Activated effector memory CD4-positive, alpha-beta T cell treated with Interleukin-2 at 50 U/mL for 16 hours (primary cell): ENCODE data around the gene GFAP.
"Not testable (repeated sequence)": the region's sequence is repeated elsewhere in the genome, so short reads cannot be mapped to it uniquely, and the experiment has no call there.

ENCODE experiments used
- DNase-seq: peaks from one replicate; pipeline ENCODE4 v3.0.0-alpha.2; 2020

GFAP gene

DNA sequence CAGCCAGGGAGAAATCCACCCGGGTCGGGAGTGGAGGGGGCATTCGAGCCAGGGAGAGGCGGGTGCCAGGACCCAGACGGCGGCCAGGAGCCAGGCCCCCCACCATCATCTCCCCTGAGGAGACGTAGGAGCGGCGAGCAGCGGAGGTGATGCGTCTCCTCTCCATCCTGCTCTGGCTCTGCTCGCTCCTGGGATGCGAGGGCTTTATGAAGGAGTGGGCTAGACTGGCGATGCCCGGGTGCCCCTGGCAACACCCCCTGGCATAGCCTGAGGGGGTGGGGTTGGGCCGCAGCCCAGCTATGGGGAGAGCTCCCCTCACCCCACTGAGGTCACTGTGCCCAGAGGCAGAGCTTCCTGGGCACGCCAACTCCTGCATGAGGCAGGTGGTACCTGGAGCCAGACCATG lies at the start of gene GFAP:
Gene GFAP (minus strand): TSS at position 180 of the 406 bp plus-strand sequence. CDS start 14 bp downstream, at position 166.
- no peak for DNase-seq

- no peak for DNase-seq
Observed at GRCh38 chr17:44961921-44962350, 46.6 kb upstream of the GFAP start.

DNA sequence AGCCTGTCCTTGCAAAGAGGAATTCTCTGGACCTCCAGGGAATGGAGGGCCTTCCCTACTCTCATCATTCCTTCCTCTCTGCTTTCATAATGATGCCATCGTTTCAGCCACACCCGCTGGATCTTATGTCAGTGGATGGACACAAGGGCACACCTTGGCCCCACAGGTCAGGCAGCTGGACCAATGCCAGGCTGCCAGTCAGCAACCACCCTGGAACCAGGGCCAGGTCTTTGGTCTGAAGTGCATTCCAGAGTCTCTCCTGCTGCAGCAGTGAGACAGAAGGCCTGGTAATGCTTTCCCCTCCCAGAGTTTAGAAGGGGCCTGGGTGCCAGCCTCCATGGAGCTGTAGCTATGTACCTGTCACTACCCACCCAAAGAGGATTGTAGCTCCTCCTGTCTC lies 45.4 kb upstream of the GFAP start:
- DNase-seq = no peak

- no peak for DNase-seq
Observed at GRCh38 chr17:44959821-44960531, 44.7 kb upstream of the GFAP start.

- DNase-seq = no peak
Observed at GRCh38 chr17:44956998-44957981, 42.0 kb upstream of the GFAP start.

DNA sequence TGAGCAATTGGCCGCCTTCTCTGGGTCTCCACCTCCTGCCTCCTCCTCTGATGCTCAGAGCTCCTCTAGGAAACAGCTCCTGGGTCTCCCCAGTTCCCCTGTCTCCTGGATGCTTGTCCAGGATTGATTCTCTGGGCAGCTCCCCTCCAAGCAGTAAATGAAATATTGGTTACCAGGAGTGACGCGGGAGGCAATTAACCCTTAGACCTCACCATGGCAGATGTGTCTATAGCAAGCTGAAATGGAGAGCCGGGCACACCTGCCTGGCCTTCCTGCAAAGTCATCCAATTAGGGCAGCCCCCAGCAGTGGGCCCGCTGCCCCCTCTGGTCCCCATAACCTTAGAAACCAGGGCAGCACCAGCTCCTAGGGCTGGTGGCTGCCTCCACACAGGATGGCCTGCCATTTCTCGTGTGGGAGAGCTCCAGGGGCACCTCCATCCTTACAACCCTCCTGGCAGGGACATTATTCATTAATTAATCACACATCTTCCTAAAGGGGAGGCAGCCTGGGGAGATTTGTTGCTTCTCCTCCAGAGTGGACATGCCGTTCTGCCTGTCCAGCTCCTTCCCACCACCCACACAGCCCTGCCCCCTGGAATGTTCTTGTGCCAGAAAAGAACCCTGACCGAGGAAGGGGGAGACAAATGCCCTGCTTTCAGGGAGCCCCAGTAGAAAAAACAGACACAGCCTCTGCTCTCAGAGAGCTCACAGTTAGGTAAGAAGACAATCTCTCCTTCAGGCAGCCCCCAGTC lies 40.5 kb upstream of the GFAP start:
- no peak for DNase-seq

DNA sequence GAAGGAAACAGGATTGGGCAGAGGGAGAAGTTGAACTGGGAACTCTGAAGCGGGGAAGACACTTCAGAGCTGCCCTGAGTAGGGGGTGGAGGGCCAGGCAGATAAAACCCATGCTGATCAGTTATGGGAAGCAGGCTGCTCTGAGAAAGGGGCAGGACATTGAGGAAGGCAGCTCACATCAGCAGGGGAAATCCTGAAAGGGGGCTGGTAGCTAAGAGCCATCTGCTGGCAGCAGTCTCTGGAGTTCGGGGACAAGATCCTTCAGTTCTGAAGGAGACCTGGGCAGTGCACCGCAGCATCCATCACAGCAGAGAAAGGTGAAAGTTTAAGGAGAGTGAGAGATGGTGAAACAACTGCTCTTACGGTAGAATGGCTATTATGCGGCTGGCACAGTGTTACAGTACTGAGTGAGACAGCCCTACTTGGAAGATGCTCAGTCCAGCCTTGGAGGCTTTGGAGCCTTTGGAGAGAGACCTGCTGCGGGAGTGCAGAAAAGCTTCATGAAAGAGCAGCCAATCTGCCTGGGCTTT lies 37.7 kb upstream of the GFAP start:
- DNase-seq = no peak

DNA sequence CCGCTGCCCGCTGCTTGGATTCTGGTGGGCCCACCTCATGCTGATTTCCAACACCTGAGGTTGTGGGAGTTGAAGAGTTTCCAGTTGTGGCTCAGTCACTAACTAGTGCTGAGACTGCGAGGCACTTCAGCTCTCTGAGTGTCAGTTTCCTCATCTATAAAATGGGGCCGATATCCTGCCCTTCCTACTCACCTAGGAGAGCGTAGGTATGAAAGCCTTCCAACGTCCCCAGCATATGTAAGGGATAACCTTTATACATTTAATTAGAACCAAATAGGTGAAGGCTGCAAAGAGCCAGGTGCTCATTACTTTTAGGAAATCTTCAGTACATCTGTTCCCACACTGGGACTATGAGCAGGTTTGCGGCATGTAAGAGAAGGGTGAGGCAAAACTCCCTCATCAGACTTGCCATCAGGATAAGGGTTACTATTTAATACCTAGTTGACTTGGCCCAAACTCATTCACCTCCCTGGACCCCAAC lies 33.1 kb upstream of the GFAP start:
- no peak for DNase-seq

- peak; percentile 81 for DNase-seq
Observed at GRCh38 chr17:44947461-44948314, 32.4 kb upstream of the GFAP start, which contains the start of gene KIF18B. Gene KIF18B, minus strand, starts transcription at chr17:44947773. Its CDS starts 11,429 bp downstream, at chr17:44936344.

DNA sequence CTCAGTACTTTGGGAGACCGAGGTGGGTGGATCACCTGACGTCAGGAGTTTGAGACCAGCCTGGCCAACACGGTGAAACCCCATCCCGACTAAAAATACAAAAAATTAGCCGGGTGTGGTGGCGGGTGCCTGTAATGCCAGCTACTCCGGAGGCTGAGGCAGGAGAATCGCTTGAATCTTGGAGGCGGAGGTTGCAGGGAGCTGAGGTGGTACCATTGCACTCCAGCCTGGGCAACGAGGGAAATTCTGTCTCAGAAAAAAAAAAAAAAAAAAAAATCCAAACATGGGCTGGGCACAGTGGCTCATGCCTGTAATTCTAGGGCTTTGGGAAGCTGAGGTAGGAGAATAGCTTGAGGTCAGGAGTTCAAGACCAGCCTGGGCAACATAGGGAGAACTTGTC lies 30.4 kb upstream of the GFAP start:
- DNase-seq = not testable (repeated sequence)

- DNase-seq = no peak
Observed at GRCh38 chr17:44942456-44942855, 27.2 kb upstream of the GFAP start.

DNA sequence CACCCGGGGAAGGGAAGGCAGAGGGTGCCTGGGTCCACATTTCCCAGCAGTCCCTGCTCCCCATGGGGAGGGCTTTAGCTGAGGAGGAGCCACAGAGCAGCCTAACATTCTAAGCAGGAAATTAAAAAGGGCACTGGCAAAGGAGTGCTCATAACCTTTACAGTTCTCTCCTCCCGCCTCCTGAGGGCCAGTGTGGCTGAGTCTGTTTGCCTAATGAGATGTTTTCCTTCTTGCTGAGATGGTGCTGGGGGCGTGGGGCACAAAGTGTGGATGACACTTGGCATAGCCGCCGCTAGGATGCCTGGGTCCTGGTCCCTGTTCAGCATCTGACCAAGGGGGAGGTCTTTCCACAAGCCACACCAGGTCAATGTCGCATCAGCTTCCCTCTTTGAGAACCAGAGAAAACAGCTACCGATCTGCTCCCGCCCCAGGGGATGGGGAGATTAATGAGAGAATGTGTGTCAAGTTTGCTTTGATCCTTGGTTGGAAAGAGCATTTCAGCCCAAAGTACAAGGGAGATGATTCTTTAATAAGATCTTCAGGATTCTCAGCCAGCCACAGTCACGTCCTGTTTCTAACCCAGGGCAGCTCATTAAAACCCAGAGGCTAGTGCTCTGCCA lies 26.5 kb upstream of the GFAP start:
- no peak for DNase-seq

GRCh38 chr17:44940768-44941167 lies 25.5 kb upstream of the GFAP start:
- no peak for DNase-seq

- no peak for DNase-seq
Observed at GRCh38 chr17:44940317-44940716, 25.0 kb upstream of the GFAP start.

GRCh38 chr17:44935116-44935515 lies 19.8 kb upstream of the GFAP start:
- DNase-seq = no peak

DNA sequence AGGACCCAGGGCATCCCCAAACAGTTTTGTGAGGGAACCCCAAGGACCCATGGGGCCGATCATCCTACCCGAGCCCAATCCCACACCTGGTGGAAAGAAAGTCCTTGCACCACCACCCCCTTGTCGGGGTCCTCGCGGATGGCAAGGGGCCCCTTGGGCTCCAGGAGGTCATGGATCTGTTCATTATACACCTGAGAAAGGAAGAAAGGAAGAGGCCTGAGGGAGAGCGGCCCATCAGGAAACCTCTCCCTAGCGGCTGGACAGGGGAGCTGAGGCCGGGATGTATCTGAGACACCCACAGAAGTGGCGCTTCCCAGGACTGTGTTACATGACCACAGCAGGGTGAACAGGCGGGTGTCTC lies 19.4 kb upstream of the GFAP start:
- DNase-seq = no peak

DNA sequence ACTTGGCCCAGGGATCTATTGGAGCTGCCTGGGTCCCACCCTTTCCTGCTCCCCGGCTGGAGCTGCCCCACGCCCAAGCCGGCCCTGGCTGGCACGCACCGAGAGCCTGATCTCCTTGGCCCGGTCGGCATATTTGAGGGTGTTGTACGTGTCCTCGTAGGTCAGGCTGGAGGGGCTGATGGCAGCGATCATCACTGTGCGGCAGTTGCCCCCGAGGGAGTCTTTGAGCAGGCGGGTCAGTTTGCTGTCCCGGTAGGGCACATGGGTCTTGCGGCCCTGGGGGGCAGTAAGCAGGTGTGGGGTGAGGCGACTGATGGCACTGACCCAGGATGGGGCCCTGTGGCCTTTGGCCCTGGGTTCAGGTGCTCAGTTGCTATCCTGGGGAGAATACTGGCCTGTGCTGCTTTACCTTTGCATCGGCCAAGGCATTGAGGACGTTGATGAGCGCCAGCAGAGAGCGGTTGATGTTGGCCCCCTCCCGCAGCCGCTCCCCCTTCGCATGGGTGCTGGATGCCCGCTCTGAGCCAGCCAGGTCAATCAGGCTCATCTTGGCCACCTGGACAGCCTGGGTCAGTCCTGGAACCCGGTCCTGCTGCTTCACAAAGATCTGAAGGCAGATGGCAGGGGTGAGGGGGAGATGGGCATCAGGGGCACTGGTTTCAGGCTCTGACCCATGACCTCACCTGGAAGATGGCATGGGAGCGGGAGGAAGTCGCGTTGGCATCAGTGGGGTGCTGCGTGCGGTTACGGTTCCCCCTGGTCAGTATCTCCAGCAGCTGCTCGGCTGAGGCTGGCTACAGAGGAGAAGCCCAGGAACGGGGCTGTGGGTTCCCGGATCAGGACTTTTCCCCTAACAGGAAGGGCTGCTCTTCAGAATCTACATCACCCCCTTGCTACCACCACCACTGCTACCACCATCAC lies 18.8 kb upstream of the GFAP start:
- DNase-seq = no peak

DNA sequence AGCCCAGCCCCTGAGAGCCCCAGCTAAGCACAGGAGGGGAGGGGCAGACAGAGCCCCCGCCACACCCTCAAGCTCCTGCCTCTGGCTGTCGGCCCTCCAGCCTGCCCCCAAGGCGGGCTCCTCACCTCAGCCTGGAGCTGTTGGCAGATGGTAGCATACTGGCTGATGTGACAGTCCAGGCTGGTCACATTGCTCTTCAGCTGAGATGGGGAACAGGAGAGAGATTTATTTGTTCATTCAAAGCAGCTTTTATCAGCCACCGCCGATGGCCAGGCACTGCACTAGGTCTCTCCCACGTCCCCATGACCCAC lies 17.4 kb upstream of the GFAP start:
- DNase-seq = no peak

DNA sequence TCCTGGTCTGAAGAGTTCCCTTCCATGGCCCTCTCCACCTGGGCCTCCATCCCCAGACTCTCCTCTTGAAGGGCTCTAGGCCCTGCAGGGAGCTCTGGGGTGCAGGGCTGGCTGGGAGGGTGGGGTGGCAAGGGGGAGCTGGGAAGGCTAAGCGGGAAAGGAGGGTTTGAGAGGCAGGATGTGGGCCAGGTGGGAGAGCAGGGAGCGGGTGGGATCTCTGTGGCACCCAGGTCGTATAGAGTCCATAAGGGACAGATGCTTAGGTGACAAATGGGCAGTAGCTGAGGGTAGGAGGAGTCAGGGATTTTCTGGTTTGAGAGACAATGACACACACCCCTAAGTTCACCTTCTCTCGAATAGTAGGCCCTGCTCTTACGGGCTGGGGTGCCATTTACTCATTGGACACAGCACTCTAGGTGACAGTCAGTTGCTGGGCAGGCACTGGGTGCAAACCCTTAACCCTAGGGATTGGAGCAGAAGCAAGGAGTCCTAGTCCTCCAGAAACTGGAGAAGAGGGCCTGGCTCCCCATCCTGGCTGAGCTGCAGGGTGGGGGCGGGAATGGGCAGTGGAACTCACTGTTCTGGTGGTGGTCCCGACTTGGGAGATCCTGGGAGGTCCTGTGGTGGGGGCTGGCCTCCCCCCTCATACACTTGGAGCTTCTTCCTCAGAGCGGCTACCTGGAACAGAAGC lies 16.9 kb upstream of the GFAP start:
- DNase-seq = no peak

DNA sequence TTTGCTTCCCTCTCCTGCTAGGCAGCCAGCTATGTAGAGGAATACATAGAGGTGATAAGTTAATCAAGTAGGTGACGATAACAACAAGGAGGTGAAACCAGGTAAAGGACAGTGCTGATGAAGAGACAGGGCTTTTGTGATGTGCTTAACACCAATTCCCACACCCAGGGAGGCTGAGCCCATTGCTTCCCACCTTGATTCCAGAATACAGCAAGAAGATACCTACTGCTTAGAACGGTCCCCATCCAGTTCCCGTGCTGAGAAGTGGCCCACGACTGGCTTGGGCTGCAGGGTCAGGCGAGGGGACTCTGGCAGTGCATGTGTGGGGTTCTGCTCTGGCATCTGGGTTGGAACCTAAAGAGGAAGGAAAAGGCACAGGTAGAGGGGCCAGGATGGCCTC lies 16.1 kb upstream of the GFAP start:
- no peak for DNase-seq
